Measurements from ENCODE around the gene IRF8. TPM values are rescaled to one million over a fixed set of nuclear protein-coding genes. Genes with fewer than 3 reads are reported as not detected.

The IRF8 gene
- total and polyA plus RNA-seq, 10 donors, result 103 to 329 (median 252) TPM

GRCh38 chr16:85902366-85903155 lies 3.6 kb downstream of the IRF8 start:
- H3K27ac ChIP-seq, result peak overlapping the region; percentile 57 to 93 (median 89)
- no peaks in the 10 kb centered on the region for H3K9me3 ChIP-seq
- peak overlapping the region; percentile 49 to 95 (median 70) for H3K4me3 ChIP-seq
- H3K4me1 ChIP-seq, result peaks cover 28 to 99% (median 71%) of the 10 kb centered on the region in 6 donors
- 43 to 55% (median 49%) methylated on average over 20 of the region's 20 CpGs for whole genome bisulfite sequencing, 5 donors
- intact Hi-C loops (cut with DNase I; ENCODE audit: low total_unique reads), result no loop called here
- H3K36me3 ChIP-seq, result peaks cover 0 to 57% (median 32%) of the 10 kb centered on the region in 6 donors
- peak; percentile 89 for DNase-seq
- TF ChIP-seq POLR2AphosphoS5 (IDR thresholded peaks at IDR 0.05) (peak; percentile 77 to 84 (median 77)), CTCF (IDR thresholded peaks at IDR 0.05 in 8 of 11, conservative IDR thresholded peaks at IDR 0.05 in 3 of 11) (no peak), POLR2A (IDR thresholded peaks at IDR 0.05) (peak in 2 of 3 donors; percentile 7 to 13)
- H3K27me3 ChIP-seq (replicated peaks in 1 of 7), result peaks cover 0 to 28% (median 9%) of the 10 kb centered on the region in 7 donors

GRCh38 chr16:85903559-85903958 lies 4.6 kb downstream of the IRF8 start:
- intact Hi-C loops (cut with DNase I; ENCODE audit: low total_unique reads), result no loop called here
- TF ChIP-seq CTCF (IDR thresholded peaks at IDR 0.05 in 8 of 11, conservative IDR thresholded peaks at IDR 0.05 in 3 of 11) (no peak), POLR2AphosphoS5 (IDR thresholded peaks at IDR 0.05) (peak in 2 of 3 donors; percentile 77 to 98), POLR2A (IDR thresholded peaks at IDR 0.05) (peak in 2 of 3 donors; percentile 45 to 79)
- H3K4me3 ChIP-seq, result peak overlapping the region in 7 of 8 donors; percentile 49 to 95 (median 69)
- peaks cover 25 to 99% (median 71%) of the 10 kb centered on the region in 6 donors for H3K4me1 ChIP-seq
- H3K36me3 ChIP-seq, result peaks cover 0 to 63% (median 32%) of the 10 kb centered on the region in 6 donors
- WGBS, 5 donors, result 33 to 56% (median 51%) methylated on average over 6 of the region's 6 CpGs
- peaks cover 0 to 18% (median 7%) of the 10 kb centered on the region in 7 donors for H3K27me3 ChIP-seq (replicated peaks in 1 of 7)
- peak overlapping the region; percentile 57 to 93 (median 89) for H3K27ac ChIP-seq
- H3K9me3 ChIP-seq, result no peaks in the 10 kb centered on the region
- peak; percentile 88 for DNase-seq

GRCh38 chr16:85905110-85906095 lies 6.4 kb downstream of the IRF8 start:
- peak; percentile 54 for DNase-seq
- Histone ChIP-seq H3K27ac (peak overlapping the region in 7 of 8 donors; percentile 9 to 93 (median 88)), H3K4me1 (peaks cover 35 to 100% (median 86%) of the 10 kb centered on the region in 6 donors), H3K36me3 (peaks cover 0 to 82% (median 41%) of the 10 kb centered on the region in 6 donors), H3K9me3 (no peaks in the 10 kb centered on the region), H3K4me3 (peak overlapping the region in 5 of 8 donors; percentile 8 to 95 (median 69)), H3K27me3 (replicated peaks in 1 of 7) (peaks cover 0 to 4% (median 0%) of the 10 kb centered on the region in 7 donors)
- intact Hi-C loops (cut with DNase I; ENCODE audit: low total_unique reads), result no loop called here
- TF ChIP-seq POLR2A (IDR thresholded peaks at IDR 0.05) (no peak), POLR2AphosphoS5 (IDR thresholded peaks at IDR 0.05) (peak; percentile 70 to 87 (median 85))
- whole genome bisulfite sequencing, 5 donors, result 66 to 90% (median 83%) methylated on average over 20 of the region's 20 CpGs

GRCh38 chr16:85906349-85906748 lies 7.4 kb downstream of the IRF8 start:
- H3K27ac ChIP-seq, result peak overlapping the region; percentile 27 to 93 (median 81)
- DNase-seq, result peak; percentile 74
- H3K4me1 ChIP-seq, result peaks cover 43 to 100% (median 93%) of the 10 kb centered on the region in 6 donors
- H3K9me3 ChIP-seq, result no peaks in the 10 kb centered on the region
- H3K27me3 ChIP-seq (replicated peaks in 1 of 7), result peaks cover 0 to 4% (median 0%) of the 10 kb centered on the region in 7 donors
- TF ChIP-seq POLR2AphosphoS5 (IDR thresholded peaks at IDR 0.05), result peak; percentile 68 to 88 (median 80)
- TF ChIP-seq CTCF (IDR thresholded peaks at IDR 0.05 in 8 of 11, conservative IDR thresholded peaks at IDR 0.05 in 3 of 11), result no peak
- H3K36me3 ChIP-seq, result peaks cover 0 to 85% (median 45%) of the 10 kb centered on the region in 6 donors
- 85 to 91% (median 89%) methylated on average over 13 of the region's 13 CpGs for WGBS, 5 donors
- H3K4me3 ChIP-seq, result peak overlapping the region in 4 of 8 donors; percentile 2 to 95 (median 38)
- intact Hi-C loops (cut with DNase I; ENCODE audit: low total_unique reads), result no loop called here
